Measurements from ENCODE around the gene TMSB4X. TPM values are rescaled to one million over a fixed set of nuclear protein-coding genes. Genes with fewer than 3 reads are reported as not detected.

Gene TMSB4X
- total RNA-seq, 1 donor from 2014 or later, result 3,093 TPM

DNA sequence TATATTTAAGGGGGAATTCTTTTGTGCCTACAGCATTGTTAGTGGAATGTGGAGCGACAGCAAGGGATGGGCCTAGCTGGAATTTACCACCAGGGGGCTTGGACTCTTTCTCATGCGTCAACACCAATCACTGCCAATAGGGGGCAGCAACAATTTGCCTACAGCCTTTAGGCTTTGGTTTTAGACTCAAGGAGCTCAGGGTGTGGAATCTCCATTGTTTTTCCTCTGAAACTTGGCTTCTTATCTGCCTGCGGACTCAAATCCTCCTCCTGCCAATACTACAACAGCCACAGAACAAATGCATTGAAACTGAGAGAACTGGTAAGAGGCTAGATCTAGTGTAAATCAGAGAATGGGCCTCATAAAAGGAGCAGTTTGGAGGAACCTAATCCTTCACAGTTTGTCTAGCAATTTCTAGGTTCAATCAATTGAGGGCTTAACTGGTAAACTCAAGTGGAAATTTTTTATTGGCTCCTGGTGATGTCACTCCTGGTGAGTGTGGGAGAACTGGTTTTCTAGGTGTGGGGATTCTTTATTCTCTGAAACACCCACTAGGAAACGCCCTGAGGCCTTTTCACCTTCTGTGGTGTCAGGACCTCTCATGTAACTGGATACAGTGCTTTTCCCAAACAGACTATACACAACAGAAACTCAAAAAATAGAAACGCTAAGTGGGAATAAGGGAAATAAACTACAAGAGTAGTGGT is 27.9 kb upstream of the TMSB4X start:
- peak; percentile 98 for TF ChIP-seq CTCF (IDR thresholded peaks at IDR 0.05)
- H3K27me3 Mint-ChIP-seq (ENCODE audit: low read depth), result no peaks in the 10 kb centered on the region
- no peak overlapping the region for H3K4me3 Mint-ChIP-seq (ENCODE audit: unreplicated experiment)
- H3K27ac Mint-ChIP-seq (ENCODE audit: unreplicated experiment), result peak overlapping the region; percentile 81
- H3K4me1 Mint-ChIP-seq (ENCODE audit: low read depth), result peaks cover 46% of the 10 kb centered on the region
- no peak for DNase-seq (ENCODE audit: low spot score)
- no peaks in the 10 kb centered on the region for H3K9me3 Mint-ChIP-seq (ENCODE audit: low read depth)
- no peaks in the 10 kb centered on the region for H3K36me3 Mint-ChIP-seq (ENCODE audit: low read depth)

- no peak overlapping the region for H3K4me3 Mint-ChIP-seq (ENCODE audit: unreplicated experiment)
- H3K27me3 Mint-ChIP-seq (ENCODE audit: low read depth), result no peaks in the 10 kb centered on the region
- TF ChIP-seq CTCF (IDR thresholded peaks at IDR 0.05), result no peak
- H3K9me3 Mint-ChIP-seq (ENCODE audit: low read depth), result no peaks in the 10 kb centered on the region
- H3K36me3 Mint-ChIP-seq (ENCODE audit: low read depth), result no peaks in the 10 kb centered on the region
- peak overlapping the region; percentile 81 for H3K27ac Mint-ChIP-seq (ENCODE audit: unreplicated experiment)
- DNase-seq (ENCODE audit: low spot score), result no peak
- H3K4me1 Mint-ChIP-seq (ENCODE audit: low read depth), result peaks cover 46% of the 10 kb centered on the region
These were observed 27.2 kb upstream of the TMSB4X start for GRCh38 chrX:12947545-12948235.

DNA sequence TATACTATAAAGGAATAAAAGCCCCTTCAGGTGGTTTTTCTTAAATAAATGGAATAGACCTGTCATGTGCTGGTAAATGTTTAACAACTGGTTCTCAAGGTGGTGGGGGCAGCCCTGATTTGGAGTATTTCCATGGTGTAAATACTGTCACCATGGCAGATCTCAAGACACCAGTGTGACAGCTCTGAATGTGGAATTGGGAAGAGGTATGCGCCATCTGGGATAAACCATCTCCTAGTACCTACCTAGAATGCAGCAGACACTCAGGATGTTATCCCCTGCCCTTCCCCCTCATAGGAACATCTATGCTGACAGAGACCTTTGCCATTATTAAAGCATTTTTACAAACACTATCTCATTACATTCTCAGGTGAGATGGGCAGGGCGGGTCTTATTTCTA is 26.4 kb upstream of the TMSB4X start:
- DNase-seq (ENCODE audit: low spot score), result no peak
- H3K36me3 Mint-ChIP-seq (ENCODE audit: low read depth), result no peaks in the 10 kb centered on the region
- peak overlapping the region; percentile 27 for H3K27ac Mint-ChIP-seq (ENCODE audit: unreplicated experiment)
- TF ChIP-seq CTCF (IDR thresholded peaks at IDR 0.05), result no peak
- H3K27me3 Mint-ChIP-seq (ENCODE audit: low read depth), result no peaks in the 10 kb centered on the region
- peaks cover 41% of the 10 kb centered on the region for H3K4me1 Mint-ChIP-seq (ENCODE audit: low read depth)
- H3K9me3 Mint-ChIP-seq (ENCODE audit: low read depth), result no peaks in the 10 kb centered on the region
- no peak overlapping the region for H3K4me3 Mint-ChIP-seq (ENCODE audit: unreplicated experiment)

GRCh38 chrX:12949205-12949926 is 25.5 kb upstream of the TMSB4X start:
- DNase-seq (ENCODE audit: low spot score), result no peak
- peaks cover 41% of the 10 kb centered on the region for H3K4me1 Mint-ChIP-seq (ENCODE audit: low read depth)

More at GRCh38 chrX:12949205-12949926, 25.5 kb upstream of the TMSB4X start:
- H3K27me3 Mint-ChIP-seq (ENCODE audit: low read depth), result no peaks in the 10 kb centered on the region
- peak overlapping the region; percentile 85 for H3K27ac Mint-ChIP-seq (ENCODE audit: unreplicated experiment)
- no peak overlapping the region for H3K4me3 Mint-ChIP-seq (ENCODE audit: unreplicated experiment)
- H3K9me3 Mint-ChIP-seq (ENCODE audit: low read depth), result no peaks in the 10 kb centered on the region
- no peak for TF ChIP-seq CTCF (IDR thresholded peaks at IDR 0.05)
- peaks cover 1% of the 10 kb centered on the region for H3K36me3 Mint-ChIP-seq (ENCODE audit: low read depth)
